ENCODE data around the gene PRKAR2A. TPM values are rescaled to one million over a fixed set of nuclear protein-coding genes. Genes with fewer than 3 reads are reported as not detected.

The PRKAR2A gene
- total and polyA plus RNA-seq, 11 donors: 10.6 to 71.6 (median 42.8) TPM

DNA sequence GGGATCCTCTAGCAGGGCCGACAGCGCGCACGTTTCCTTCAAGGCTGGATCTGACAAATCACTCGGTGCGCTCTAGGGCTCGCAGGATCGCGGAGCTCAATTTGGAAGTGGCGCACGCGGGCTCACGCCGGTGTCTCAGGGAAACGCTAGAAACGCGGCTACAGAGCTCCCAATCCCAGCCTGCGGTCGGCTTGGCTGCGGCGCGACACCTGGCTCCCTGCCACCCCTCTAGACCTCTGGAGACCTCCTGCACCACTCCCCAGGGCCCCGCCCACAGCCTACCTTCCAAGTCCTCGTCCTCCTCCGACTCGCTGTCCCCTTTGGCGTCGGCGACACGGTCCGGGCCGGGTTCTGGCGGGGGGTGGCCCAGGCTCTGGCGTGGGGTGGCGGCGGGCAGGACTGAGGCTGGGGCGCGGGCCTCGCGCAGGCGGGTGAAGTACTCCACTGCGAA is 596 bp downstream of the PRKAR2A start:
- peak overlapping the region; percentile 91 to 99 (median 95) for H3K27ac ChIP-seq

DNA sequence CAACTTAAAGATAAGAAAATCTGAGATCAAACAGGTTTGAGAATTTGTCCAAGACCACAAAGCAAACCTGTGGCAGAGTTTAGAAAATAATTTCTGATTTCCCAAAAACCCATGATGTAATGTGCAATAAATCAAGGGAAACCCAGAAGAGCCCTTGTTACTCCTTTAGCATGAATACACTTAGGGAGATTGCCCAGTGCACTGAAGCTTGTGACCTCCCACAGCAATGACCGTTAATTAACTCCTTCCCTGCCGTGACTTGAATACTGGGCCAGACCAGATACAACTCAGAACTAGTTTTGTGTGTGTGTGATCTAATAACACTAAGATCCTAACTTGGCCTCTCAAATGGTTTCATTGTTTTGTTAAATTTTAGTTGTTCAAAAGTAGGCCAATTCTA is 2.5 kb downstream of the PRKAR2A start:
- Histone ChIP-seq H3K36me3 (no peaks in the 10 kb centered on the region), H3K27ac (no peak overlapping the region), H3K9me3 (no peaks in the 10 kb centered on the region), H3K4me1 (peaks cover 10 to 30% (median 20%) of the 10 kb centered on the region in 12 donors), H3K4me3 (peak overlapping the region in 8 of 12 donors; percentile 10 to 94 (median 84)), H3K27me3 (no peaks in the 10 kb centered on the region)
- no peak for DNase-seq
- no peak for ATAC-seq
- TF ChIP-seq, protein P1, sequence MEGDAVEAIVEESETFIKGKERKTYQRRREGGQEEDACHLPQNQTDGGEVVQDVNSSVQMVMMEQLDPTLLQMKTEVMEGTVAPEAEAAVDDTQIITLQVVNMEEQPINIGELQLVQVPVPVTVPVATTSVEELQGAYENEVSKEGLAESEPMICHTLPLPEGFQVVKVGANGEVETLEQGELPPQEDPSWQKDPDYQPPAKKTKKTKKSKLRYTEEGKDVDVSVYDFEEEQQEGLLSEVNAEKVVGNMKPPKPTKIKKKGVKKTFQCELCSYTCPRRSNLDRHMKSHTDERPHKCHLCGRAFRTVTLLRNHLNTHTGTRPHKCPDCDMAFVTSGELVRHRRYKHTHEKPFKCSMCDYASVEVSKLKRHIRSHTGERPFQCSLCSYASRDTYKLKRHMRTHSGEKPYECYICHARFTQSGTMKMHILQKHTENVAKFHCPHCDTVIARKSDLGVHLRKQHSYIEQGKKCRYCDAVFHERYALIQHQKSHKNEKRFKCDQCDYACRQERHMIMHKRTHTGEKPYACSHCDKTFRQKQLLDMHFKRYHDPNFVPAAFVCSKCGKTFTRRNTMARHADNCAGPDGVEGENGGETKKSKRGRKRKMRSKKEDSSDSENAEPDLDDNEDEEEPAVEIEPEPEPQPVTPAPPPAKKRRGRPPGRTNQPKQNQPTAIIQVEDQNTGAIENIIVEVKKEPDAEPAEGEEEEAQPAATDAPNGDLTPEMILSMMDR (IDR thresholded peaks at IDR 0.05): no peak
- no peak for TF ChIP-seq POLR2A (IDR thresholded peaks at IDR 0.05)
- intact Hi-C loops (cut with DNase I): loop anchor here in 2 of 10 donors (5.0 kb wide), 4 partner anchors 52 to 158 kb away; partner anchors contain the start of genes ARIH2 (in 1 of the 2), NCKIPSD (in 1 of the 2) and SLC25A20 (in 1 of the 2)
- WGBS, 4 donors: 20 to 33% (median 28%) methylated on average over 2 of the region's 2 CpGs

More for the DNA sequence above, 596 bp downstream of the PRKAR2A start:
- DNase-seq (peak; percentile 79 to 91 (median 88)), ATAC-seq (peak; percentile 60 to 82 (median 77))
- WGBS, 4 donors: 0 to 1% (median 1%) methylated on average over 6 to 42 of the region's 42 CpGs
- TF ChIP-seq, protein P1 (IDR thresholded peaks at IDR 0.05): no peak
- no peak for TF ChIP-seq POLR2A (IDR thresholded peaks at IDR 0.05)
- intact Hi-C loops (cut with DNase I): loop anchor here in 2 of 10 donors (5.0 kb wide), 4 partner anchors 50 to 160 kb away; partner anchors contain the start of genes ARIH2 (in 1 of the 2), NCKIPSD (in 1 of the 2) and SLC25A20 (in 1 of the 2)
- peaks cover 10 to 30% (median 20%) of the 10 kb centered on the region in 12 donors for H3K4me1 ChIP-seq
- H3K9me3 ChIP-seq: no peaks in the 10 kb centered on the region
- H3K4me3 ChIP-seq: peak overlapping the region; percentile 65 to 94 (median 84)
- H3K27me3 ChIP-seq: no peaks in the 10 kb centered on the region
- no peaks in the 10 kb centered on the region for H3K36me3 ChIP-seq

DNA sequence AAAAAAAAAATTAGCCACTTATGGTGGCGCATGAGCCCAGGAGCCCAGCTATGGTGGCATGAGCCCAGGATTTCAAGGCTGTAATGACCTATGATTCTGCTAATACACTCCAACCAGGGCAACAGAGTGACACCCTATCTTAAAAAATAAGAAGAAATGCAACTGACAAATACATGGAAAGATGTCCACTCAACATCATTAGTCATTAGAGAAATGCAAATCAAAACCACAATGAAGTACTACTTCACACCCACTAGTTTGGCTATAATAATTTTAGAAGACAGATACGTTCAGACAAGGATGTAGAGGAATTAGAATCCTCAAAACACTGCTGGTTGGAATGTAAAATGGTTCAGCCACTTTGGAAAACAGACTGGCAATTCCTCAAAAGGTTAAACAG is 10.5 kb downstream of the PRKAR2A start:
- H3K4me1 ChIP-seq: peaks cover 0 to 13% (median 6%) of the 10 kb centered on the region in 12 donors
- intact Hi-C loops (cut with DNase I): no loop called here
- 65 to 78% (median 72%) methylated on average over 2 of the region's 2 CpGs for WGBS, 4 donors
- ATAC-seq (no peak), DNase-seq (no peak)
- no peak overlapping the region for H3K4me3 ChIP-seq
- H3K27ac ChIP-seq: no peak overlapping the region
- peaks cover 0 to 9% (median 0%) of the 10 kb centered on the region in 9 donors for H3K36me3 ChIP-seq
- TF ChIP-seq, protein P1 (IDR thresholded peaks at IDR 0.05): no peak
- TF ChIP-seq POLR2A (IDR thresholded peaks at IDR 0.05): no peak
- no peaks in the 10 kb centered on the region for H3K27me3 ChIP-seq
- no peaks in the 10 kb centered on the region for H3K9me3 ChIP-seq

DNA sequence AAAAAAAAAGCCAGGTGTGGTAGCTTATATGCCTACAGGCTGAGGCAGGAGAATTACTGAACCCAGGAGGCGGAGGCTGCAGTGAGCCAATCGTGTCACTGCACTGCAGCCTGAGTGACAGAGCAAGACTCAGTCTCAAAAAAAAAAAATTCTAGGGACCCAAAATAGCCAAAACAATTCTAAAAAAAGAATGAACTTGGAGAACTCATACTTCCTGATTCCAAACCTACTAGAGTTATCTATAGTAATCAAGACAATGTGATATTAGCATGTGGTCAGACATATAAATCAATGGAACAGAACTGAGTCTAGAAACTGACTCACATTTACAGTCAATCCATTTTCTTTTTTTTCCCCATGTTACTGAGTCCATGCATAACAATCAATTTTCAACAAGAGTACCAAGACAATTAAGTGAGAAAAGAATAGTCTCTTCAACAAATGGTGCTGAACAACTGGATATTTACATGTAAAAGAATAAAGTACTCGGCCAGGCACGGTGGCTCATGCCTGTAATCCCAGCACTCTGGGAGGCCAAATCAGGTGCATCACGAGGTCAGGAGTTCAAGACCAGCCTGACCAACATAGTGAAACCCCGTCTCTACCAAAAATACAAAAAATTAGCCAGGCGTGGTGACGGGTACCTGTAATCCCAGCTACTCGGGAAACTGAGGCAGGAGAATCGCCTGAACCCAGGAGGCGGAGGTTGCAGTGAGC is 11.9 kb downstream of the PRKAR2A start:
- no peak overlapping the region for H3K27ac ChIP-seq
- no peaks in the 10 kb centered on the region for H3K9me3 ChIP-seq
- 88 to 94% (median 91%) methylated on average over 11 of the region's 11 CpGs for WGBS, 4 donors
- ATAC-seq (peak in 1 of 4 donors; percentile 27), DNase-seq (no peak)
- peaks cover 0 to 9% (median 0%) of the 10 kb centered on the region in 9 donors for H3K36me3 ChIP-seq
- TF ChIP-seq POLR2A (IDR thresholded peaks at IDR 0.05): no peak
- TF ChIP-seq, protein P1 (IDR thresholded peaks at IDR 0.05): no peak
- H3K27me3 ChIP-seq: no peaks in the 10 kb centered on the region
- peaks cover 0 to 24% (median 8%) of the 10 kb centered on the region in 12 donors for H3K4me1 ChIP-seq
- intact Hi-C loops (cut with DNase I): no loop called here
- H3K4me3 ChIP-seq: no peak overlapping the region
